Naive B cell (primary cell): ENCODE data around the gene CD63. TPM values are rescaled to one million over a fixed set of nuclear protein-coding genes. Genes with fewer than 3 reads are reported as not detected.
"Not testable (repeated sequence)": the region's sequence is repeated elsewhere in the genome, so short reads cannot be mapped to it uniquely, and the experiment has no call there.

Experiments used
- ATAC-seq, 2 donors: fragments of 150-1000 bp; cut with Tn5 transposase; 2 replicates each; pipeline ENCODE4 v1.10.0; 2021; ENCODE audit warnings: low read depth in 2 of 2, mild to moderate bottlenecking in 2 of 2, moderate library complexity in 2 of 2
- DNase-seq: peaks from one replicate; pipeline ENCODE4 v3.0.0; 2022
- H3K27ac Mint-ChIP-seq, 6 donors: one replicate each; pipeline ENCODE4 v1.8.0; 2020 to 2022; ENCODE audit warnings: mild to moderate bottlenecking in 6 of 6, mixed read lengths in 6 of 6, moderate library complexity in 5 of 6, inconsistent platforms in 2 of 6
- H3K27me3 Mint-ChIP-seq, 3 donors: one replicate each; pipeline ENCODE4 v1.8.0; 2021 to 2022; ENCODE audit warnings: mixed read lengths in 3 of 3, mild to moderate bottlenecking in 1 of 3
- H3K36me3 Mint-ChIP-seq, 2 donors: one replicate each; pipeline ENCODE4 v1.8.0; 2020 to 2022; ENCODE audit warnings: mixed read lengths in 2 of 2, inconsistent platforms in 1 of 2, mild to moderate bottlenecking in 1 of 2
- H3K4me1 Mint-ChIP-seq, 3 donors: one replicate each; pipeline ENCODE4 v1.8.0; 2020 to 2022; ENCODE audit warnings: mixed read lengths in 3 of 3, inconsistent platforms in 1 of 3, mild to moderate bottlenecking in 1 of 3, moderate library complexity in 1 of 3
- H3K4me3 Mint-ChIP-seq, 8 donors: one replicate each; pipeline ENCODE4 v1.8.0; 2020 to 2022; ENCODE audit warnings: mild to moderate bottlenecking in 8 of 8, mixed read lengths in 8 of 8, moderate library complexity in 8 of 8, inconsistent platforms in 2 of 8
- H3K9me3 Mint-ChIP-seq, 7 donors: one replicate each; pipeline ENCODE4 v1.8.0; 2020 to 2022; ENCODE audit warnings: mixed read lengths in 7 of 7, mild to moderate bottlenecking in 5 of 7, inconsistent platforms in 2 of 7, moderate library complexity in 1 of 7
- polyA plus RNA-seq, 6 donors: library from polyadenylated mRNA; unstranded; fragments of 300-500 nt; fragmentation: Illumina TruSeq; gene quantifications; one replicate each; pipeline ENCODE4 v1.2.3, GENCODE V29; 2021; ENCODE audit warnings: low read depth in 6 of 6

CD63 gene, protein sequence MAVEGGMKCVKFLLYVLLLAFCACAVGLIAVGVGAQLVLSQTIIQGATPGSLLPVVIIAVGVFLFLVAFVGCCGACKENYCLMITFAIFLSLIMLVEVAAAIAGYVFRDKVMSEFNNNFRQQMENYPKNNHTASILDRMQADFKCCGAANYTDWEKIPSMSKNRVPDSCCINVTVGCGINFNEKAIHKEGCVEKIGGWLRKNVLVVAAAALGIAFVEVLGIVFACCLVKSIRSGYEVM
- polyA plus RNA-seq: 100 to 1,000 TPM; 115 to 150 (median 142) TPM

DNA sequence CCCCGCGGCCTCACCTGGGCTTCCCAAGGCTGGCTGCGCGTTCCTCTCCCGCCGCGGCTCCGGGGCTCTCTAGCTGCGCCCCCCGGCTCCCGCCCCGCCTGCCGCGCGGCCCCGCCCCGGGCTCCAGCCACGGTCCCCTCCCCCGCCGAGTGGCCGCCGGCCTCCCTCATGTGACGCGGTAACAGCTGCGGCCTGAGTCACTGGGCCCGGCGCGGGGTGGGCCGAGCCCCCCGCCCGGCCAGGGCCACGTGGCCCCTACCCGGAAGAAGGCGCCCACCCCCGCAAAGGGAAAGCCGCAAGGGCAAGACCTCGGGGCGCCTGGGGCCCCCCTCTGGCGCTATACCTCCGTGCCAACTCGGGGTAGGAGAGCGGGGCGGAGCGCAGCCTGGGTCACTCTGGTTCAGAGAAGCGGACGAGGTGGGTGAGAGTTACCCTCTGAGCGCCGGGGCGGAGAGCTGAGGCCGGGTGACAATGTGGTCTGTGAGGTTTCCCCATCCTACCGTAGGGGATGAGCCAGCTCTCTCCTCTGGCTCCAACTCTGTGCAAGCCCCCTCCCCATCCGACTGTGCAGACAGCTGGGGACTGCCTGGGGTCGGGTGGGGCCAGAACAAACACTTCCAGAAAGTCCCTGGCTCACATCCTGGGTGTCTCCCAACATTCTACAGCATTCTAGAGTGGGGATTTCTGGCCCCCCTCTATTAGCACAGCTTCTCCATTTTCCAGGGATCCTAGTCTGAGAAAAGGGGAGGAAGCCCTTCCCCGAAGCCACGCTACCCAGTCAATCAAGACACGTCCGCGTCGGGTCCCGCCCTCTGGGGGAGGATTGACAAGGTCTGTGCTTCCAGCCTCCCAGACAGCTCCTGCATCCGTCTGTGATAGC is at the start of gene CD63:
Gene CD63, minus strand, starts transcription at position 71 of the 880 bp plus-strand sequence. CDS start 668 bp downstream, outside the sequence.
- peak; percentile 50 for DNase-seq
- peak within 1 kb of the TSS; percentile 88 to 97 (median 92) for H3K4me3 Mint-ChIP-seq
- H3K4me1 Mint-ChIP-seq: peaks cover 36 to 55% (median 50%) of the 10 kb centered on the region in 3 donors
- peak within 1 kb of the TSS; percentile 74 to 95 (median 88) for H3K27ac Mint-ChIP-seq
- no peaks in the 10 kb centered on the region for H3K27me3 Mint-ChIP-seq
- ATAC-seq: peak; percentile 63 to 69
- H3K36me3 Mint-ChIP-seq: no peaks in the 10 kb centered on the region
- no peaks in the 10 kb centered on the region for H3K9me3 Mint-ChIP-seq

DNA sequence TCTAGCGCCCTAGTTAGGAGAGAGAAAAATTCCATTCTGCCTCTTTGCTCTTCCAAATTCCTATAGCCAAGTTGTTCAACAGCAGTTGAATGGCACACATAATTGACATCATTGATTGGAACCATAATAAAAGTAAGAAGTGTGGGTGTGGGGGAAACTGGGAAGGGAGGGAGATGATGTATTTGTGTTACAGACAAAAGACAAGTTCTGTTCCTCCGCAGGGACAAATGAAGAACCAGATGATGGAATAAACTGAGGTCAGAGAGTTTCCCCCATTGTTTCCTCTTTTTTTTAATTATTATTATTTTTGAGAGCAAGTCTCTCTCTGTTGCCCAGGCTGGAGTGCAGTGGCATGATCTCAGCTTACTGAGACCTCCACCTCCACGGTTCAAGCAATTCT is 49.0 kb upstream of the CD63 start:
- no peaks in the 10 kb centered on the region for H3K27me3 Mint-ChIP-seq
- no peak overlapping the region for H3K27ac Mint-ChIP-seq
- DNase-seq (no peak), ATAC-seq (no peak)
- H3K9me3 Mint-ChIP-seq: no peaks in the 10 kb centered on the region
- H3K36me3 Mint-ChIP-seq: peaks cover 0 to 10% of the 10 kb centered on the region in 2 donors
- H3K4me1 Mint-ChIP-seq: peaks cover 0 to 8% (median 0%) of the 10 kb centered on the region in 3 donors
- no peak overlapping the region for H3K4me3 Mint-ChIP-seq

DNA sequence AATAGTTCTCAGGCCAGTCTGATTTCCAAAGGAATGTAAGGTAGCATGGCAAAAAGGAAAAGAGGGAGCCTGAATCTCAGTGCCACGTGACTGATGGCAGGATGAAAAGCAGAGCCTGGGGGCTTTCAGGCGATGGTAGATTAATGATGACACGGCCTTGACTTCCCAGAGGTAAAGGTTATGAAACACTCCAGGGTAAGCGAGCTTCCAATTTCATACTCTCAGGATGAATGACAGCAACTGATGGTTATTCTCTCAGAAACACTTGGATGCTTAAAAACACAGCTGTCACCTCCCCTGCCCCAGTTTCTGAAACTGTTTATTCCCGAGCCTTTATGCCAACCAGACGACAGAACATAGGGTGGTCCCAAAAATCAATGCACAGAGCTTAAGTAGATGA is 42.9 kb upstream of the CD63 start:
- Mint-ChIP-seq H3K27ac (peak overlapping the region in 2 of 6 donors; percentile 2 to 3), H3K36me3 (peaks cover 8 to 19% of the 10 kb centered on the region in 2 donors), H3K9me3 (no peaks in the 10 kb centered on the region), H3K27me3 (no peaks in the 10 kb centered on the region), H3K4me1 (peaks cover 0 to 10% (median 8%) of the 10 kb centered on the region in 3 donors), H3K4me3 (no peak overlapping the region)
- DNase-seq (no peak), ATAC-seq (no peak)

DNA sequence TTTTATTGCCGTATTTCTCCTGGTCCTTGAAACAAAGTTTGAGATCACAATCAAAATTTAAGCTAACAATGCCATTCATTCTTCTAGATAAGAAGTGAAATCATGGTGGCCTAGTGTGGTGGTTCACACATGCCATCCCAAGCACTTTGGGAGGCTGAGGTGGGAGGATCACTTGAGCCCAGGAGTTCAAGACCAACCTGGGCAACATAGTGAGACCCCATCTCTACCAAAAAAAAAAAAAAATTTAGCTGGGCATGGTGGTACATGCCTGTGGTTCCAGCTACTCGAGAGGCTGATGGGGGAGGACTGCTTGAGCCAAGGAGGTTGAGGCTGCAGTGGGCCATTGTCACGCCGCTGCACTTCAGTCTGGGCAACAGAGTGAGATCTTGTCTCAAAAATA is 38.3 kb upstream of the CD63 start:
- DNase-seq (no peak), ATAC-seq (no peak)
- H3K4me1 Mint-ChIP-seq: peaks cover 0 to 16% (median 8%) of the 10 kb centered on the region in 3 donors
- H3K27ac Mint-ChIP-seq: peak overlapping the region in 1 of 6 donors; percentile 24
- H3K4me3 Mint-ChIP-seq: no peak overlapping the region
- peaks cover 14 to 17% of the 10 kb centered on the region in 2 donors for H3K36me3 Mint-ChIP-seq
- H3K27me3 Mint-ChIP-seq: no peaks in the 10 kb centered on the region
- no peaks in the 10 kb centered on the region for H3K9me3 Mint-ChIP-seq

DNA sequence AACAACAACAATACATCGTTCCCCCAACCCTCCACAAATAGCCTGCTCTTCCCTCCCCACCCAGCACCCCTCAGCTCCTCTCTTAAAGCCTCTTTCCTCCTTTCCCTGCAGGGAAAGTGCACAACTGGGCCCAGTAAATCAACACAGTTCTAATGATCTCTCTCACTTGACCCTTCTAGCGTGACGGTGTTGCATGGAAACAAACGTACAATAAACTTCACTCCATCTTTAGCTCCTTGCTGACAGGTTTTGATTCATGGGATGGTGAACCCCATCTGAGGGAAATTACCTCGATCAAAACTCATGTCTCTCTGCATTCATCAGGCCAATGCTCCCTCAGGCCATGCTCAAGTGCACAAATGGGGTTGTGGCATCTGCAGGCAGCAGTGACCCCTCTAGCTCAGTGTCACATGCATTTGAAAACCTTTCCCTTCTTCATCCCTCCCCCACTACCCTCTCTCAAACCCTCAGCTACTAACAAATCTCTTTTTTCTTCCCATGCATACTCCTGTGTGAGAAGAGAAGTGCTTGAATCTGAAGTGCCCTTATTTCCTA is 37.0 kb upstream of the CD63 start:
- Mint-ChIP-seq H3K4me1 (peaks cover 0 to 14% (median 13%) of the 10 kb centered on the region in 3 donors), H3K27me3 (no peaks in the 10 kb centered on the region), H3K36me3 (peaks cover 8 to 17% of the 10 kb centered on the region in 2 donors), H3K4me3 (peak overlapping the region in 1 of 8 donors; percentile 31), H3K9me3 (no peaks in the 10 kb centered on the region), H3K27ac (peak overlapping the region in 3 of 6 donors; percentile 41 to 74 (median 45))
- DNase-seq: no peak
- no peak for ATAC-seq

DNA sequence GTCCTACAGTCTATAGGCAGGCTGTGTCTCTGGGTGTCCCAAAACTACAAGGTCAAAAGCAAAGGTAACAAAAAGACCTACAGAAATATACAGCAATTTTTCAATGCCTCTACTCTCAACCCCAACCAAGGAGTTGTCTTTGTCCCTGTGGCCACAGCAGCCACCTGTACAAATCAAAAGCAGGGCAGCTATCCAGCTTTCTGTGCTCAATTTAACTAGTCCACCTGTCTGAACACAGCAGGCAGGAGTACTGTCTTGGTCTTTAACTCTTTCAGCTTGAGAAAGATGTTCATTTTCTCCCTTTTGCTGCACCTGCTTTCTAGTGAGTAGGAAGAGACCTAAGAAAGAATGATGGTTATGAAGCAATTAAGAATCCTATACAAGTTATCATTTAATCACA is 33.8 kb upstream of the CD63 start:
- H3K27ac Mint-ChIP-seq: no peak overlapping the region
- ATAC-seq: no peak

DNA sequence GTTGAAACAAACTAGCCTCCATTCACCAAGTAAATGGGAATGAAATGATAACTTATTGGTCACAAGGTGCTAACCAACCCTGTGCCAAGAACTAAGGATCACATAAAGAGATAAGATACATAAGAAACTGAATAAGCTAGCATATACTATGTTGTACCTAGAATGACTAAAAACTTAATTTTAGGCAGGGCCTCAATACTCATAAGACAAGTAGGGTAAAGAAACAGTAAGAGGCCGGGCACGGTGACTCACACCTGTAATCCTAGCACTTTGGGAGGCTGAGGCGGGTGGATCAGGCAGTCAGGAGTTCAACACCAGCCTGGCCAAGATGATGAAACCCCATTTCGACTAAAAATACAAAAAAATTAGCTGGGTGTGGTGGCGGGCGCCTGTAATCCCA is 31.9 kb upstream of the CD63 start:
- DNase-seq: no peak

More for the DNA sequence above, 33.8 kb upstream of the CD63 start:
- Mint-ChIP-seq H3K9me3 (no peaks in the 10 kb centered on the region), H3K4me1 (peaks cover 0 to 14% (median 8%) of the 10 kb centered on the region in 3 donors), H3K36me3 (peaks cover 14 to 18% of the 10 kb centered on the region in 2 donors), H3K4me3 (no peak overlapping the region), H3K27me3 (no peaks in the 10 kb centered on the region)
- no peak for DNase-seq

DNA sequence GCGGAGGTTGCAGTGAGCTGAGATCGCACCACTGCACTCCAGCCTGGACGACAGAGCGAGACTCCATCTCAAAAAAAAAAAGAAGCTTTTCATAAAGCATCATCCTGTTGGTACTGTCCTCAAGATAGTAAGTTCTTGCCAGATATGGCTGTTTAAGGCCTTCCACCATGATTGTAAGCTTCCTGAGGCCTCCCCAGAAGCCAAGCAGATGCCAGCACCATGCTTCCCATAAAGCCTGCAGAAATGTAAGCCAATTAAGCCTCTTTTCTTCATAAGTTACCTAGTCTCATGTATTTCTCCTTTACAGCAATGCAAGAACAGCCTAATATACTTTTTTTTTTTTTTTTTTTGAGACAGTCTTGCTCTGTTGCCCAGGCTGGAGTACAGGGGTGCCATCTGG is 29.8 kb upstream of the CD63 start:
- not testable (repeated sequence) for ATAC-seq, H3K4me1 Mint-ChIP-seq, DNase-seq, H3K27ac Mint-ChIP-seq, H3K9me3 Mint-ChIP-seq, H3K4me3 Mint-ChIP-seq, H3K27me3 Mint-ChIP-seq
- H3K36me3 Mint-ChIP-seq: peaks cover 21 to 29% of the 10 kb centered on the region in 2 donors

More for the DNA sequence above, 31.9 kb upstream of the CD63 start:
- peaks cover 0 to 6% (median under 1%) of the 10 kb centered on the region in 3 donors for H3K4me1 Mint-ChIP-seq
- ATAC-seq: no peak
- no peaks in the 10 kb centered on the region for H3K9me3 Mint-ChIP-seq
- peaks cover 16 to 21% of the 10 kb centered on the region in 2 donors for H3K36me3 Mint-ChIP-seq
- H3K4me3 Mint-ChIP-seq: no peak overlapping the region
- no peaks in the 10 kb centered on the region for H3K27me3 Mint-ChIP-seq
- peak overlapping the region in 3 of 6 donors; percentile 37 to 70 (median 43) for H3K27ac Mint-ChIP-seq

DNA sequence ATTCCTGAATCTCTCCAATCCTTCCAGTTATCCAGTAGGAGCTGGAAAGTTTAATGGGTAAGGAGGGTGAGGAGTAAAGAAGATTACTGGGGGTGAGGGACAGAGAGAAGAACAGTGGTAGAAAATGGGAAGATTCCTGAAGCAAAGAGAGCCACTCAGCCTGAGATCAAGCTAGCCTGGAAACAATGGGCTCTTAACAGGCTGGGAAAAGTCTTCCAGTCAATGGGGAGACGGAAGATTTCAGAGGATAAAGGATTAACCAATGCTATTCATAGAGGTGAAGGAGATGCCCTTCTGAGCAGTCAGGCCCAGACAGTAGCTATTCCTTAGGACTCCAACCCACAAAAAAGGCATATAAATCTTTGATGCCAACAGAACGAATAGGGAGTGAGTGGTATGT is 28.9 kb upstream of the CD63 start:
- H3K27me3 Mint-ChIP-seq: no peaks in the 10 kb centered on the region
- H3K27ac Mint-ChIP-seq: peak overlapping the region in 4 of 6 donors; percentile 7 to 74 (median 24)
- DNase-seq (no peak), ATAC-seq (no peak)
- peaks cover 0 to 6% (median 3%) of the 10 kb centered on the region in 3 donors for H3K4me1 Mint-ChIP-seq
- no peaks in the 10 kb centered on the region for H3K9me3 Mint-ChIP-seq
- no peak overlapping the region for H3K4me3 Mint-ChIP-seq
- H3K36me3 Mint-ChIP-seq: peaks cover 21 to 29% of the 10 kb centered on the region in 2 donors

DNA sequence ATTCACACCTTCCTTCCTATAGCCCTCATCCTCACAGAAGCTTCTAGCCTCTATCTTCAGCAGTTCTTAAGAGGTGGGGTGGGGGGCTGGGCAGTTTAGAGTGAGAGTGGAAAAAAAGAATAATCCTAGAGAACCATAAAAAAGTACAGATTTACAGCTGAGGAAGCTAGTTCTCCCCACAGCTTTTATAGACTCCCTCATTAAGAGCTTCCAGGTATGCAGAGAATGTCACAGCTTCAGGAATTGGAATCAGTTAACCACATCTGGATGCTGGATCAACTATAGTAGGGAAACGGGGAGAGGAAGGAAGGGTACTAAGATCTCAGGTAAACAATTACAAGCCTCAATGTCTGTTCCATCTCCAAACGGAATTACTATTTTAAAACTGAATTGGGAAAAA is 26.4 kb upstream of the CD63 start:
- no peak overlapping the region for H3K4me3 Mint-ChIP-seq
- ATAC-seq (no peak), DNase-seq (no peak)
- peaks cover 17 to 35% of the 10 kb centered on the region in 2 donors for H3K36me3 Mint-ChIP-seq
- H3K4me1 Mint-ChIP-seq: peaks cover 0 to 3% (median 0%) of the 10 kb centered on the region in 3 donors
- H3K9me3 Mint-ChIP-seq: no peaks in the 10 kb centered on the region
- H3K27ac Mint-ChIP-seq: peak overlapping the region in 4 of 6 donors; percentile 17 to 76 (median 45)
- H3K27me3 Mint-ChIP-seq: no peaks in the 10 kb centered on the region

DNA sequence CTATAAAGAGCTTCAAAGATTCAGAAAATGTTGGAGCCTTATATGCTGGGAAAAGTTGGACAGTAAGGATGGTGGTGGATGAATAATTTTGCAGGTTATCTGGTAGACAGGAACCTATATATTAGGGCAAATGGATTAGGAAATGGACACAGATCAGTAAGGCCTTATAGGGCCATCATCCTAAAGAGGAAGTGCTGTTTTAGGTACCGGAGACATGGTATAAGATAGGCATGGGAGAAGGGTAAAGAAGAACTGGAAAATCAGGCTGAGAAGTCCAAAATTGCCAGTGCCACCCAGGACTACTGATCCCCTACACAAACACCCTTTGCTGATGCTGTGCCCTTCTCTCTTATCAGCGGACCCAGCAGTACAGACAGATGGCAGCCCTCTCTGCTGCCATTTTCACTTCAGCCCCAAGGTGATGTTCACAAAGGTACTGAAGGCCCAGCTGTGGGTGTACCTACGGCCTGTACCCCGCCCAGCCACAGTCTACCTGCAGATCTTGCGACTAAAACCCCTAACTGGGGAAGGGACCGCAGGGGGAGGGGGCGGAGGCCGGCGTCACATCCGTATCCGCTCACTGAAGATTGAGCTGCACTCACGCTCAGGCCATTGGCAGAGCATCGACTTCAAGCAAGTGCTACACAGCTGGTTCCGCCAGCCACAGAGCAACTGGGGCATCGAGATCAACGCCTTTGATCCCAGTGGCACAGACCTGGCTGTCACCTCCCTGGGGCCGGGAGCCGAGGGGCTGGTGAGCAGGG is 19.6 kb upstream of the CD63 start:
- DNase-seq (no peak), ATAC-seq (no peak)
- Mint-ChIP-seq H3K27me3 (no peaks in the 10 kb centered on the region), H3K4me1 (peaks cover 27 to 41% (median 33%) of the 10 kb centered on the region in 3 donors), H3K27ac (peak overlapping the region in 4 of 6 donors; percentile 15 to 79 (median 38)), H3K4me3 (no peak overlapping the region), H3K9me3 (no peaks in the 10 kb centered on the region), H3K36me3 (peaks cover 0 to 12% of the 10 kb centered on the region in 2 donors)

DNA sequence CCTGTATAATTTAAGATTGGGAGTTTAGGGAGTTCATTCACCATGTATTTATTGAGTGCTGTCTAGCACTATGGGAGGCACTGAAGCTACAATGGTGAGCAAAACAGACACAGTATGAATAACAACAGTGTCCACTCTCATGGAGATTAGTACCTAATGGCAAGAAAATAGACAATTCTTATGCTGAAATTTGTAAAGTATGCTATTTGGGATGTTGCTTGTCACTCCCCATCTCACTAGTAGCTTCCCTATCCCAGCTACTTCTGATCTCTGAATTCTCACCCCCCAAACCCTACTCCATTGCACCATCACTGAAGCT is 18.1 kb upstream of the CD63 start:
- Mint-ChIP-seq H3K9me3 (no peaks in the 10 kb centered on the region), H3K4me1 (peaks cover 32 to 52% (median 39%) of the 10 kb centered on the region in 3 donors), H3K4me3 (peak overlapping the region in 1 of 8 donors; percentile 26), H3K27me3 (no peaks in the 10 kb centered on the region), H3K27ac (peak overlapping the region in 3 of 6 donors; percentile 4 to 71 (median 62)), H3K36me3 (peaks cover 0 to 12% of the 10 kb centered on the region in 2 donors)
- DNase-seq (no peak), ATAC-seq (no peak)
